Measurements from ENCODE around the gene CHEK1.

Gene CHEK1

GRCh38 chr11:125627236-125627910 lies 2.4 kb downstream of the CHEK1 start:
- no peak for DNase-seq

DNA sequence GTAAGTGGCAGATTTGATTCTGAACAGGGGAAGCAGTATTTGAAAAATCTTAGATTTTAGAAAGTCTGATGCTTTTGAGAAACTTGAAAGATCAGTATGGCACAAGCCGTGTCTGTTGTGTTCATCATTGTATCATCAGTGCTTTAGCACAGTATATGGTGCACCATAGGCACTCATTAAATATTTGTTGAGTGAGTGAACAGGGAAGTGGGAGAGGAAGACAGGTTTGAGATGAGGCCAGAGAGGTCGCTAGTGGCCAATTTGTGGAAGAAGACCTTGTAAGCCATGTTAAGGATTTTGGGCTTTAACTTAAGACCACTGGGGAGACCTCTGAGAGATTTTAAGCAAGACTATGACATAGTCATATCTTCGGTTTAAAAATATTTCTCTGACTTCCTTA lies 12.9 kb downstream of the CHEK1 start:
- no peak for DNase-seq

- DNase-seq = no peak
These were observed 13.4 kb downstream of the CHEK1 start for GRCh38 chr11:125638315-125638714.

- no peak for DNase-seq
These were observed 20.9 kb downstream of the CHEK1 start for GRCh38 chr11:125645871-125646270.

GRCh38 chr11:125649465-125650166 lies 24.7 kb downstream of the CHEK1 start:
- peak; percentile 13 for DNase-seq

DNA sequence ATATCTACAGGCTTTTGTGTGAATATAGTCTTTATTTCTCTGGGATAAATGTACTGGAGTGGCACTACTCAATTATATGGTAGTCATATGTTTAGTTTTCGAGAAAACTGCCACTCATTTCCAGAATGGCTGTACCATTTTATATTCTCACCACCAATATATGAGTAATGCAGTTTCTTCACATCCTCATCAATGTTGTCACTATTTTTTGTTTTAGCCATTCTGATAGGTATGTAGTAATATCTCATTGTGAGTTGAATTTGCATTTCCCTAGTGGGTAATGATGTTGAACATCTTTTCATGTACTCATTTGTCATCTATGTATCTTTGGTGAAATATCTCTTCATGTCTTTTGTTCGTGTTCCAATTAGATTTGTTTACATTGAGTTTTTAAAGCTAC lies 37.7 kb downstream of the CHEK1 start:
- DNase-seq = no peak

DNA sequence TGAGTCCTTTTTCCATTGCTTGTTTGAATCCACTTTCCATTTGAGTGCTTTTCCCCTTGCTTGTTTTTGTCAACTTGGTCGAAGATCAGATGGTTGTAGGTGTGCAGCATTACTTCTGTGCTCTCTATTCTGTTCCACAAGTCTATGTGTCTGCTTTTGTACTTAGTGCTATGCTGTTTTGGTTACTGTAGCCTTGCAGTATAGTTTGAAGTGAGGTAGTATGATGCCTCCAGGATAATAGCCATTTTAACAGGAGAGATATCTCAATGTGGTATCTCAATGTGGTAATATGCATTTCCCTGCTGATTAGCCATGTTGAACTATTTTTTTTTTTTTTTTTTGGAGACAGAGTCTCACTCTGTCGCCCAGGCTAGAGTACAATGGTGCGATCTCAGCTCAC lies 38.9 kb downstream of the CHEK1 start:
- no peak for DNase-seq

DNA sequence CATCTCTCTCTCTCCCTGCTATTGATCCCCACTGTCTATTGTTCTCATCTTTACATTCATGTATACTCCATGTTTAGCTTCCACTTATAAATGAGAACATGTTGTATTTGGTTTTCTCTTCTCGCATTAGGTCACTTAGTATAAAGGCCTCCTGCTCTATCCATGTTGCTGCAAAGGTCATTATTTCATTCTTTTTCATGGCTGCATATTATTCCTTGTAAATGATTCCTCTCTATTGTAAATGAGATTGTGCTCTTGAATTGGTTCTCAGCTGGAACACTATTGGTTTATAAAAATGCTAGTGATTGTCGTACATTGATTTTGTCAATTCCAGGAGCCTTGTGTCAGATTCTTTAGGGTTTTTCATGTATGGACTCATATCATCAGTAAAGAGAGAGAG lies 42.2 kb downstream of the CHEK1 start:
- no peak for DNase-seq

GRCh38 chr11:125670172-125670571 lies 45.2 kb downstream of the CHEK1 start:
- no peak for DNase-seq

GRCh38 chr11:125671561-125671960 lies 46.6 kb downstream of the CHEK1 start:
- no peak for DNase-seq

DNA sequence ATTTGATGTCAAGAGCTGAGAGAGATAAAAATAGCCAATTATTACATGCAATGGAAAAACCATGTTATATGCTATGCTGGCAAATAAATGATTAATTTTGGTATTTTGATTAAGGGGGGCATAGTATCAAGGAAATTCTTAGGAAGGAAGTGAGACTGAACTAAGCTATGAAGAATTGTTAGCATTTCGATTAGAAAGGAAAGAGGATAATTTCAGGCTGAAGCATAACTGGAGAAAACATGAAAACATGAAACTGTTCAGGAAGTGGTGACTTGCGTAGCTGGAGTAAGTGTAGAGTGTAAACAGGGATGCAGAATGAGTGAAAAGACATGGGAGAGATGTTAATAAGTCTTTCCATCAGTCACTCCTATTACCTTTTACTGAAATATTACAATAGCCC lies 49.2 kb downstream of the CHEK1 start:
- no peak for DNase-seq

DNA sequence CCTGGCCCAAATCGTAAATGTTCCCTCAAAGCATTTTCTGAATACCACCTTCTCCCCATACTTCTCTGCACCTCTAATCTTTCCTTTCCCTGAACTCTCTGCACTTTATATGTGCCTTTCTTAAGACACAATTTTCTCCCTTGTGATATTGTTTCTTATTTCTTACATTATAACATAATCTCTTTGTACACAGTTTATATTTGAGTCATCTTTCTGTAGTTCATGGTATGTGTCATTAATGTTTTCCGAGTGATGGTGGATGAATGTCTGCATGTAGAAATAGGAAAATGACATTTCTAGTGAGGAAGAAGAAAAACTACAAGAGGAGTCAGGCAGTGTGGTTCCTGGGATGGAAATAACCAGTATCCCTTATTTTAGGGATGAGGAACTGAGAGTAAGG lies 50.2 kb downstream of the CHEK1 start:
- no peak for DNase-seq

DNA sequence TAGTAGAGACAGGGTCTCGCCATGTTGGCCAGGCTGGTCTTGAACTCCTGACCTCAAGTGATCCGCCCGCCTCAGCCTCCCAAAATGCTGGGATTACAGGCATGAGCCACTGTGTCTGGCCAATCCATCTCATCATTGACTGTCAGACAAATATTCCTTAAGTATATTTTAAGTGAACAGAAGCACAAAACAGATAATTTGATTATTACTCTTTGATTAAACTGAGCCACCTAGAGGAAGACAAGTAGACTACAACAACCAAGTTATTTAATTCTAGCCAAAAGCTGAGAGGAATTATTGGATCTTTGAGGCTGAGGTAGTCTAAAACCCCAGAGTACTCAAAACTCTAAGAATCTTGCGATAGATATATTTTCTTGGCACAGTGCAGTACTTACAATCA lies 54.4 kb downstream of the CHEK1 start:
- no peak for DNase-seq

GRCh38 chr11:125679837-125680236 lies 54.9 kb downstream of the CHEK1 start:
- DNase-seq = no peak

DNA sequence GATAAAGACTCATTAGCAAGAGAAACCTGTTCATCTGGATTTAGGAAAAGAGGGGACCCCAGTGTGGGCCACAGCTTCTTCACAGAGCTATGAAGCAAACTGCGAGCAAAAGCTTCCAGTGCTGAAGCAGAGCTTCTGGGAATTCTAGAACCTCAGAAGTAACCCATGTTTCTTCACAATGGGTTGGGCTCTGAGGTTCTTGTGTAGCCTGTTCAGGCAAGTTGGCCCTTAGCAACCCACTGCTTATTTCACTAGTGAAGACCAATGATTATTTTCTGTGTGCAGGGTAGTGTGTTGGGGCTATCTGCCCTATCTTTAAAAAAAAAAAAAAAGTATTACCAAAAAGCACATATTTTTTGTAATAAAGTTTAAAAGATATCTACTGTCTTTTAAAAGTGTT lies 55.8 kb downstream of the CHEK1 start, which contains the start of gene ACRV1:
TSS of gene ACRV1 (minus strand) at position 101 of the 400 bp plus-strand sequence. CDS start at position 34, 67 bp downstream.
- DNase-seq = no peak

DNA sequence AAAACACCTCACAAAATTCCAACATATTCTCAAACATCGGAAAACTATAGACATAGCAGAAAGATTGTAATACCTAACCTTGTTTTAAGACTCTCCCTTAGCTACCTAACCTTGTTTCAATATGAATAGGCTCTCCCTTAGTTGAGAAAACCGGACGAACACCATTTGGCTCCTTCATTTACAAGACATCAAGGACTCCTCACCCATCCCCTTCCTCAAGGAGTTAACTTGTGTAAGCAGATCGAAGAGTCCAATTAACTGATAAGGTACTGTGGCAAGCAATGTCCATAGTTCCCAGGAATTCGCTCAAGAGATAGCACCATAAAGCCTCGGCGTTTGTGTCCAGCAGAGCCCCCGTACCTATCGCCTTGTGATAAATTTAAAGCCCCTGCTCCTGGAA lies 60.3 kb downstream of the CHEK1 start:
- DNase-seq = no peak

GRCh38 chr11:125688066-125688465 lies 63.1 kb downstream of the CHEK1 start:
- no peak for DNase-seq

DNA sequence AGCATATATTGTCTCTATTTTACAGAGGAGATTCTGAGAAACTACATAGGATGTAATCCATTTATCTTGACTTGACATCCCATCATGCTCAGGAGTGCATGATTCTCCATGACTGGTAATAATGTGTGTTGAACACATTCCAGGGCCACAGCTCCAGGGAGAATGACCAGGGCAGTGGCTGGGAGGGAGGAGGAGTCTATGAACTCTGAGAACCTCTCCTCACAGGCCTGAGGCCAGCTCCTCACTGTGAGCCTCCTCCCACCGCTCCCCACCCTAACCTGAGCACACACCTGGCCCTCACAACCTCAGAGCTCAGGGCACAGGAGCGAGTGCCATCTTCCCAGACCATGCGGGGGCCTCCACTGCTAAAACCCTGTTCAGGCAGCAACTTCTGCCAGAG lies 63.7 kb downstream of the CHEK1 start:
- DNase-seq = no peak

DNA sequence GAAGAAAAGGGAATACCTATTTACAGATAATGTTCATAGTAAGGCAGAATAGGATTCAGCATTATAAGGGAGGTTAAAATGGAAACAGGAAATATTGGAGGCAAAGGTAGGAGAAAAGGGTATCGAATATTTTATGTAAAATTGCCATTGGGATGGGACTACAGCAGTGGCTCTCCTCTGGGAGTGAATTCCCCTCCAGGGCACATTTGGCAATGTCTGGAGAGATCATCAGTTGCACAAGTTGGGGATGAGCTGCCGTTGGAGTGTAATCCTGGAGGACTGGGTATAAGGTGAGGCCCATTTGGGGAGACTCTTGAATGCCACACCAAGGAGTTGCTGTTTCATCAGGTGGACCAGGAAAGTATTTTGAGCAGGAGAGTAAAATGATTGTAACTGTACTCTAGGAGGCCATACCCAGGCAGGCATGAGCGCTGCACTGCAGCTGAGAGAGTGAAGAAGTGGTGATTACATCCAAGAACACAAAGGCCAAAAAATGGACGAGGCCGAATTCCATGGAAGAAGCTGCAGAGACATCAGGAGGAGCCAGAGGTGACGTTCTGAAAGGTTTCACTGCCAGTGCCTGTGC lies 64.4 kb downstream of the CHEK1 start:
- DNase-seq = no peak

DNA sequence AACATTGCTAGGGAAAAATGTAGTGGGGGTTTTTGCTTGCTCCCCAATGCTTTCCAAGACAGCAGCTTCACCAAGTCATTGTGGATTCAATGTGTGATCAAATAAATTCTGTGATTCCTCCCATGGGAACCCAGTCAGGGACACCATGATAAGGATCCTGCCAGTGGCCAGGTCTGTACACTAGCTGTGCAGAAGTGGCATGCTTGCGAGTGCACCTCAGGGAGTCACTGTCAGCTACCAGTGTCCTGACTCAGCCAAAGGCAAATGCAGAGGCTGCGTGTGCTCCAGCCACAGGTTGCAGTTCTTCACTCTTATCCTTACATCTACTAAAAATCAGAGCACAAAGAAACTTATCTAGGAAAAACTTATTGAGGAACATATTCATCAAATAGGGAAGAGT lies 65.0 kb downstream of the CHEK1 start:
- no peak for DNase-seq

GRCh38 chr11:125692887-125693286 lies 67.9 kb downstream of the CHEK1 start:
- no peak for DNase-seq

GRCh38 chr11:125694951-125695350 lies 70.0 kb downstream of the CHEK1 start:
- no peak for DNase-seq

DNA sequence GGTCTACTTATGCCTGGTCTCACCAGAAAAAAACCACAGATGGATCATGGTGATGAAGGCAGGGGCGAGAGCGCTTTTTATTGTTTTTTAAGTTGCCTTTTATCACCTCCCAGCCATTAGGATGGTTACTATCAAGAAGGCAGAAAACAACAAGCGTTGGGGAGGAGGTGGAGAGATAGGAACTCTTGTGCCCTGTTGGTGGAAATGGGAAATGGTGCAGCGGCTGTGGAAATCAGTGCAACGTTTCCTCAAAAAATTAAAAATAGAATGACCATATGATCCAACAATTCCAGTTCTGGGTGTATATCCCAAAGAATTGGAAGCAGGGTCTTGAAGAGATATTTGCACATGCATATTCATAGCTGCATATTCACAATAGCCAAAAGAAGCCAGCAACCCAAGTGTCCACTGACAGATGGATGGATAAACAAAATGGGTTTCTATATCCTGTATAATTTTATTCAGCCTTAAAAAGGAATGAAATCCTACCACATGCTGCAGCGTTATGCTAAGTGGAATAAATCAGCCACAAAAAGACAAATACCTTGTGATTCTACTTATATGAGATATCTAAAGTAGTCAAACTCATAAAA lies 76.2 kb downstream of the CHEK1 start:
- DNase-seq = no peak
